Measurements from ENCODE around the gene C15orf39. TPM values are rescaled to one million over a fixed set of nuclear protein-coding genes. Genes with fewer than 3 reads are reported as not detected.
A peak's percentile ranks its signal among the peaks of the same experiment; 100 is the strongest.

The C15orf39 gene
- total and polyA plus RNA-seq, 3 donors from 2014 or later: 167 to 321 (median 168) TPM

- Histone ChIP-seq H3K9me3 (no peaks in the 10 kb centered on the region), H3K4me3 (no peak overlapping the region), H3K27ac (no peak overlapping the region), H3K27me3 (no peaks in the 10 kb centered on the region), H3K36me3 (ENCODE audit: low read depth, missing control alignments) (no peaks in the 10 kb centered on the region), H3K4me1 (peaks cover 23% of the 10 kb centered on the region)
- intact Hi-C loops (cut with DNase I; ENCODE audit: low total_unique reads): no loop called here
- 74 to 91% methylated on average over 5 to 7 of the region's 7 CpGs for WGBS, 2 donors
- DNase-seq: no peak
- TF ChIP-seq CTCF (IDR thresholded peaks at IDR 0.05) (no peak), POLR2A (IDR thresholded peaks at IDR 0.05) (no peak)
Measured at GRCh38 chr15:75154461-75155062, 47.1 kb upstream of the C15orf39 start.

DNA sequence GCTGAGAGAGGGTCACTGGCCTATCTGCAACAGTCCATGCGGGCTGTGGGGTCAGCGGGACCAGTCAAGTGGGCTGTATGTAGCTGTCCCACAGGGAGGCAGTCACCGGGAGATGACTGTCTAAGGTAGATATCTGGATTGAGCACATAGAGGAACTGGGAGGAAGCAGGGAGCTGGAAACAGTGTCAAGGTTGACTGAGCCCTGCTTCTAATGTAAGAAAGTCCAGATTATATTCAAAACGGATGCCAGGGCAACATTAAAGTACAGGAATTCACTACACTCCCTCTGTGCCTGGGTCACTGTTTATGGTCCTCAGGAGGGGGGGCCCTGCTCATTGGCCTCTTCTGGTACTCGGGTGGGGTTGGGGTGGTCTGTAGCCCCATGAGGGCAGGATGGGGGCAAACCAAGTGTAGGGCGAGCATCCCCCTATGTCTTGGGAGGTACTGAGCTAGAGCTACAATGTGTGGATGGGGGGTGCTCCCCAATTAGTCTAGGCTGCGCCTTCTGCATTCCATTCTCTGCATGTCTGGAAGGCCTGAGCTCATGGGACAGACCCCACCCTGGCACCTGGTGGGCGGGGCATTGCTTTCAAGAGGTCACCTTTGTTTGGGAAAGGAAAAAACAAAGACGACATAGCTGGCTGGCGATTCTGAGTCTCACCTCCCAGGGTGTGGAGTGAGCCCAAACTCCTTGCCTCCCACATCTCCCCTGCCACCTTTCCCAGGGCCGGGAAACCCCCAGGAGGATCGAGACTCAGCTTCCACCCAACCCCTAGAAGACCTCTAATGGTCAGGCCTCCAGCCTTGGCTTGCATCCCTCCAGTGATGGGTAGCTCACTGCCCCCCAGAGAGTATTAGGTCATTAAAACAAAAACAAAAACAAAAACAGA is 45.1 kb upstream of the C15orf39 start:
- Histone ChIP-seq H3K27ac (no peak overlapping the region), H3K9me3 (no peaks in the 10 kb centered on the region), H3K36me3 (ENCODE audit: low read depth, missing control alignments) (no peaks in the 10 kb centered on the region), H3K4me3 (no peak overlapping the region), H3K27me3 (no peaks in the 10 kb centered on the region), H3K4me1 (peaks cover 16% of the 10 kb centered on the region)
- 77 to 84% methylated on average over 12 of the region's 12 CpGs for WGBS, 2 donors
- no peak for DNase-seq
- TF ChIP-seq CTCF (IDR thresholded peaks at IDR 0.05): no peak
- no peak for TF ChIP-seq POLR2A (IDR thresholded peaks at IDR 0.05)
- intact Hi-C loops (cut with DNase I; ENCODE audit: low total_unique reads): no loop called here

GRCh38 chr15:75158402-75158801 is 43.3 kb upstream of the C15orf39 start:
- Histone ChIP-seq H3K9me3 (no peaks in the 10 kb centered on the region), H3K4me1 (peaks cover 3% of the 10 kb centered on the region), H3K36me3 (ENCODE audit: low read depth, missing control alignments) (no peaks in the 10 kb centered on the region), H3K4me3 (no peak overlapping the region), H3K27ac (peak overlapping the region; percentile 1 to 45), H3K27me3 (no peaks in the 10 kb centered on the region)
- intact Hi-C loops (cut with DNase I; ENCODE audit: low total_unique reads): no loop called here
- no peak for TF ChIP-seq POLR2A (IDR thresholded peaks at IDR 0.05)
- TF ChIP-seq CTCF (IDR thresholded peaks at IDR 0.05): no peak
- 97 to 100% methylated on average over 5 to 7 of the region's 7 CpGs for WGBS, 2 donors
- no peak for DNase-seq

DNA sequence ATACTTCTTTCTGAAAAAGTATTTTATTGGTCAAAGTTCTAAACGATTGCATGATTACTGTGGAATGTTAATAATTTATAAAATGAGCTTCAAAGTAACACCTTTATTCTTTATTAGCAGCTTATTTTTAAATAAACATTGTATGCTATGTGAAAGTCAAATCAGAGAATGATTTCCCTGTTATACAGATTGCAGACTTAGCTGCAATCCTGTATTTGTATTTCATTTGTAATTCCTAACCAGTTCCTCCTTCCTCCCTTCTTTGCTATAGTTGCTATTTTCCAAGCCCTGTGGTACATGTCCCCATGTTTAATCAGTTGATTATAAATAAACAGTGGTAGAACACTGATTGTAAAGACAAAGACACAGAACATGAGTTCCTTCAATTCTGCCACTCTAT is 42.4 kb upstream of the C15orf39 start:
- Histone ChIP-seq H3K4me1 (no peaks in the 10 kb centered on the region), H3K9me3 (no peaks in the 10 kb centered on the region), H3K4me3 (no peak overlapping the region), H3K27me3 (no peaks in the 10 kb centered on the region), H3K36me3 (ENCODE audit: low read depth, missing control alignments) (no peaks in the 10 kb centered on the region), H3K27ac (no peak overlapping the region)
- intact Hi-C loops (cut with DNase I; ENCODE audit: low total_unique reads): no loop called here
- 52 to 61% methylated on average over 1 of the region's 1 CpG for WGBS, 2 donors
- TF ChIP-seq POLR2A (IDR thresholded peaks at IDR 0.05) (no peak), CTCF (IDR thresholded peaks at IDR 0.05) (no peak)
- DNase-seq: no peak
